Mucosa of rectum (tissue), 2 donors: Measurements from ENCODE around the gene SLC9A9.

Experiments
- H3K27ac ChIP-seq, 2 donors: one replicate each; pipeline ENCODE4 v1.7.0; 2013; ENCODE audit warnings: inconsistent platforms in 2 of 2, low read depth in 2 of 2, low read length in 2 of 2
- H3K27me3 ChIP-seq, 2 donors: one replicate each; pipeline ENCODE4 v1.7.0; 2013; ENCODE audit warnings: low read length in 2 of 2; ENCODE audit not compliant: control insufficient read depth in 2 of 2, insufficient read depth in 2 of 2
- H3K36me3 ChIP-seq, 2 donors: one replicate each; pipeline ENCODE4 v1.7.0; 2013; ENCODE audit warnings: low read length in 2 of 2; ENCODE audit not compliant: control insufficient read depth in 2 of 2, insufficient read depth in 2 of 2
- H3K4me1 ChIP-seq, 2 donors: one replicate each; pipeline ENCODE4 v1.7.0; 2013; ENCODE audit warnings: low read length in 2 of 2, mild to moderate bottlenecking in 1 of 2; ENCODE audit not compliant: control insufficient read depth in 2 of 2, insufficient read depth in 2 of 2
- H3K4me3 ChIP-seq, 2 donors: one replicate each; pipeline ENCODE4 v1.7.0; 2013; ENCODE audit warnings: low read length in 2 of 2
- H3K9ac ChIP-seq, 2 donors: one replicate each; pipeline ENCODE4 v1.7.0; 2013; ENCODE audit warnings: low read length in 2 of 2, low read depth in 1 of 2, mild to moderate bottlenecking in 1 of 2
- H3K9me3 ChIP-seq, 2 donors: one replicate each; pipeline ENCODE4 v1.7.0; 2013; ENCODE audit warnings: low read length in 2 of 2; ENCODE audit not compliant: control insufficient read depth in 2 of 2
- donor health status: healthy.
- donor health status: Normal muscosa, but diverticular disease.

The SLC9A9 gene

DNA sequence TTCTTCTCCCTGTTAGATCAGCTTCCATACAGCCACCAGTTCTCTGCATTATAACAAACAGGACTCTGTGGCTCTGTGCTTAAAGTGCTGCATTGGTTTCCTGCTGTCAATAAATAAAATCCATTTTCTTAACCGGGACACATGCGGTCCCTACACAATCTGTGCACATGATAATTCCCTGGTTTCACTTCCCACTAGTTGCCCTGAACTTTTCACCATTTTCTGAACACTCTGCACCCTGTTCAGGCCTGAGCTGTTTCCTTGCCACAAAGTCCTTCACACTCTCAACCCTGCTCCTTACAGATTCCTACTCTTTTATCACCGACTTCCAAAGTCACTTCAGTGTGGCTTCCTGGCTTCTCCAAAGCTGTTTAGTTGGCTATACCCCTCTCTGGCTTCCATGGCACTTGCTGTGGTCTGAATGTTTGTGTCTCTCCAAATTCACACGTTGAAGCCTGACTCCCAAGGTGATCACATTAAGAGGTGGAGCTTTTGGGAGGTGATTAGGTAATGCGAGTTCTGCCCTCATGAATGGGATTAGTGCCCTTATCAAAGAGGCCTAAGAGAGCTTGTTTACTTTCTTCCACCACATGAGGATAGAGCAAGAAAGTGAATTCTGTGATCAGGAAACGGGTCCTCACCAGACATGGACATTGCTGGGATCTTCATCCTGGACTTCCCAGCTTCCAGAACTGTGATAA is 495.3 kb downstream of the SLC9A9 start:
- H3K9ac ChIP-seq: no peak overlapping the region
- no peaks in the 10 kb centered on the region for H3K9me3 ChIP-seq
- no peaks in the 10 kb centered on the region for H3K4me1 ChIP-seq
- H3K36me3 ChIP-seq: no peaks in the 10 kb centered on the region
- no peaks in the 10 kb centered on the region for H3K27me3 ChIP-seq
- H3K27ac ChIP-seq: no peak overlapping the region
- H3K4me3 ChIP-seq: no peak overlapping the region

DNA sequence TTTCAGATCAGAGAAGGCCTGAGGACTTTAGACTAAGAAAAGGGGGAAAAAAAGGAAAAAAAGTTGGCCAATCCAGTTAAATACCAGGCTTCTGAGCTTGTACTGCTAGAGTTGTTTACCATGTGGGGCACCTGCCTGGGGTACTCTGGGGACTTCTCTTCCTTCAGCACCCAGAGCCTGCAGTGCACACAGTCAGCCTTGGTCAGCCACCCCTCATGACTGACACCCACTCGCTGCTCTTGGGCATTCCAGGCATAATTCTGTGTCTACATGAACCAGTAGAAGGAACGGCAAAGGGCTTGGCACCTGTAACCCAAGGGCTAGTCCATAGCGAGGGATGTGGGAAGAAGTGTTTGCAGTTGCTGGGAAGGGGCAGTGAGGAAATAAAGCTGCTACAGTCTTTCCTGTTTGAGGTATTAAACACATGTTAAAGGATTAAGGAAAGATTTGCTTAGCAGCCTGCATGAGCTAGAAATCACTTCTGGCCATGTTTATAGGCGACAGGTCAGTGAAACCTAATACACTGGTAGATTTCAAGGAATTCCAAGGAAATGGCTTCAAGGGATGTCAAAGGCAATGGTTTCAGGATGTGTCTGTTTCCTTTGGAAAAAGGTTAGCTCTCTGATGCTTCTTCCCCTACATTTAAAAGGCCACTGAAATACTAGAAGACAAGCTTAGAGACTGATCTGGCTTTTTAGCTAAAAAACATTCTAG is 496.2 kb downstream of the SLC9A9 start:
- Histone ChIP-seq H3K36me3 (no peaks in the 10 kb centered on the region), H3K9ac (no peak overlapping the region), H3K4me1 (no peaks in the 10 kb centered on the region), H3K27me3 (no peaks in the 10 kb centered on the region), H3K9me3 (no peaks in the 10 kb centered on the region), H3K4me3 (no peak overlapping the region), H3K27ac (no peak overlapping the region)

DNA sequence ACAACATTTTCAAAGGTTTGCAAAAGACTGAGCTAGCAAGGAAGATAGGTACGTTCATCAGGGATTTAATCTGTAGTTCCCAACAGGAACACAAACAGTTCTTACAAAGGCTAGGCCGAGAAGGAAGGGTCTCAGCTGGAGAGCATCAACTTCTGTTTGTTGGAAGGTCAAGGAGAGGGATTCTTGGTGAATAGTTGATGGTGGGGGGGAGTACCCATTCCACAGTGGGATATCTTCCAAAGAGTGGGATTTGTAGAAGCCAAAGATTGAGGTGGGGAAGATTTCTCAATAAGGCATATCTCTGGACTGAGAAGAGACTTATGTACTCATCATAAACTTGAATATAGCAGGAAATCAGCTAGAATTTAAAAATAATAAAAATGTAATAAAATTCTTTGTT is 496.9 kb downstream of the SLC9A9 start:
- no peaks in the 10 kb centered on the region for H3K36me3 ChIP-seq
- H3K27me3 ChIP-seq: no peaks in the 10 kb centered on the region
- no peak overlapping the region for H3K27ac ChIP-seq
- no peak overlapping the region for H3K4me3 ChIP-seq
- H3K9ac ChIP-seq: no peak overlapping the region
- H3K9me3 ChIP-seq: no peaks in the 10 kb centered on the region
- H3K4me1 ChIP-seq: no peaks in the 10 kb centered on the region

GRCh38 chr3:143349455-143349854 is 498.8 kb downstream of the SLC9A9 start:
- H3K9me3 ChIP-seq: no peaks in the 10 kb centered on the region
- no peaks in the 10 kb centered on the region for H3K4me1 ChIP-seq
- H3K9ac ChIP-seq: no peak overlapping the region
- H3K27ac ChIP-seq: no peak overlapping the region
- no peaks in the 10 kb centered on the region for H3K36me3 ChIP-seq
- H3K4me3 ChIP-seq: no peak overlapping the region
- H3K27me3 ChIP-seq: no peaks in the 10 kb centered on the region

- Histone ChIP-seq H3K27me3 (no peaks in the 10 kb centered on the region), H3K4me1 (no peaks in the 10 kb centered on the region), H3K4me3 (no peak overlapping the region), H3K36me3 (no peaks in the 10 kb centered on the region), H3K27ac (no peak overlapping the region), H3K9me3 (no peaks in the 10 kb centered on the region), H3K9ac (no peak overlapping the region)
Measured at GRCh38 chr3:143348486-143349327, 499.6 kb downstream of the SLC9A9 start.

DNA sequence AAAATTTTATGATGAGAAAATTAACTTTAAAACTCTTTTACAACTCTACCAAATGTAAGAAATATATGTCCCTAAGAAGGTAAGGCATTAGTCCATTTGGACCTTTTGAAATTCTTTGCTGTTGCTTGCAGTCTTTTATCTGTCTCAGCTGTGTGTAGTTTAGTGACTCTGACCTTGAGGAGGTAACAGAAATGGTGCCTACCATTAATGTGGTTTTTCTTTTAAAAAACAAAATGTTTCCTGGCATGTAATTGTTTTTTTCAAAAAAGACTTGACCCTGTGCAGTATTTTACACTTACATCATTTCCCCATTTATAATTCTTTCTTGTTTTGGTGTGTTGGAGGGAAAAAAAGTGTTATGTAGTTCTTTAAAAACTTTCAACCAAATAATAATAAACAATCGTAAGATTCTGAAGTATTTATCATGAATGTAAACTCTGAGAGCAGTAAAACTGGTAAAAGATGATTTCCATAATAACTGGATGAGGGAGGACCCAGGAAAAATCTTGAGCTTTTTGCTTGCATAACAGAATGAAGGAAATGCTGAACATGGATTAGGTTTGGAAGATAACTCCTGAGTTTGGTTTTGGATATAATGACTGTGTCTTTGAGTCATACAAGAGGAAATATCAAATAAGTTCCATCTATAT is 503.6 kb downstream of the SLC9A9 start:
- Histone ChIP-seq H3K27me3 (no peaks in the 10 kb centered on the region), H3K27ac (no peak overlapping the region), H3K4me1 (no peaks in the 10 kb centered on the region), H3K36me3 (no peaks in the 10 kb centered on the region), H3K4me3 (no peak overlapping the region), H3K9me3 (no peaks in the 10 kb centered on the region), H3K9ac (no peak overlapping the region)

DNA sequence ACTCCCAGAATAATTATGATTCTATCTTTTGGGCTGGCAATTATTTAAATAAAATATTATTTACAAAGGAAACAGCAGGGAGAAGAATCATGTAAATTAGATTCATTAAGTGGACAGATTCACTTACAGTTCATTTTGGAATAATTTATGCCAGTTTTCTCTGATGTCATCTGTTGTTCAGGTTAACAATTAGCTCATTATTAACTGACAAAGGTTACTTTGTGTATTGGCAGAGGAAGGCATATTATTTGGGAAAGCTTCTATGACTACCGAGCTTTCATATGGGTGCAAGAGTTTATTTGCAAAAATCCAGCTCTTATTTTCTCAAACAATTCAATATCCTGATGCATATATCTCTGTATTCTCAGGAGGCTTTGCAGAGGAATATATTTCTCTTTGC is 504.3 kb downstream of the SLC9A9 start:
- Histone ChIP-seq H3K4me3 (no peak overlapping the region), H3K9me3 (no peaks in the 10 kb centered on the region), H3K27ac (no peak overlapping the region), H3K9ac (no peak overlapping the region), H3K36me3 (no peaks in the 10 kb centered on the region), H3K27me3 (no peaks in the 10 kb centered on the region), H3K4me1 (no peaks in the 10 kb centered on the region)

DNA sequence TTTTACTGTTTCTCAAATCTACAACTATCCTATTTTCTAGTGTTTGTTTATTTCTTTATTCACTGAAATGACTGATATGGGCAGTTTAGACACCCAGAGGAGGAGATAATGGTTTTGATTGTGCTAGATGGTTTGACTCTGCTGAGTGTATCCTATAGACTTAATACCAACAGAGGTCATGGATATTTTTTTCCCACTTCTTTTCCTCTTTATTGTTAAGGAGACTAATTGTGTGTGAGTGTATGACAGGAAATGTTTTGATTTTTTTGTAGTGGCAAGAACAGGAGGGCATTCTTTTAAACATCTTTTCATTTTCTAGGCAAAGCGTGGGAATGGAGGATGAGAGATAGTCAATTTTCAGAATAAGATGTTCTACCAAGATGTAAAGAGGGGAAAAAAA is 505.2 kb downstream of the SLC9A9 start:
- Histone ChIP-seq H3K36me3 (no peaks in the 10 kb centered on the region), H3K4me3 (no peak overlapping the region), H3K4me1 (no peaks in the 10 kb centered on the region), H3K9ac (no peak overlapping the region), H3K9me3 (no peaks in the 10 kb centered on the region), H3K27me3 (no peaks in the 10 kb centered on the region), H3K27ac (no peak overlapping the region)

- H3K27ac ChIP-seq: no peak overlapping the region
- H3K4me1 ChIP-seq: no peaks in the 10 kb centered on the region
- H3K4me3 ChIP-seq: no peak overlapping the region
- H3K27me3 ChIP-seq: no peaks in the 10 kb centered on the region
- H3K9me3 ChIP-seq: no peaks in the 10 kb centered on the region
- no peaks in the 10 kb centered on the region for H3K36me3 ChIP-seq
- H3K9ac ChIP-seq: no peak overlapping the region
Measured at GRCh38 chr3:143339451-143339850, 508.8 kb downstream of the SLC9A9 start.

DNA sequence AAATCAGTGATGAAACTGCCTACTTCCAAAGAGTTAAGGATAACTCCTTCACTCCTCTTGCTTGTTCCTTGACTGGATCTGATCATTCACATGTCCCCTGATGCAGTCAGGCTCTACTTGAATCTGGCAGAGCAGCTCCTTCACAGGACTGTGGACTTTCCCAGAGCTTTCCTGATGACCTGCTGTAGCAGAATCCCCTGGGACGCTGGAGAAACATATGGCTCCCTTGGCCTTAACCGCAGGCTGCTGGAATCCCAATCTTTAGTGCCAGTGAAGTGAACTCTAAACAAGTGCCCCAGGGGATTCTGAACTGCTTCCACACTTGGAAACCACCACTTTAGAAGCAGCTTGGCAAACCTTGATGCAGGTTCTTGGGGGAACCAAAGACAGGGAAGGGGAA is 510.9 kb downstream of the SLC9A9 start:
- Histone ChIP-seq H3K9ac (no peak overlapping the region), H3K9me3 (no peaks in the 10 kb centered on the region), H3K27ac (no peak overlapping the region), H3K27me3 (no peaks in the 10 kb centered on the region), H3K4me1 (no peaks in the 10 kb centered on the region), H3K36me3 (no peaks in the 10 kb centered on the region), H3K4me3 (no peak overlapping the region)
